Measurements from ENCODE around the gene FAM3D.

- TF ChIP-seq, protein P1, sequence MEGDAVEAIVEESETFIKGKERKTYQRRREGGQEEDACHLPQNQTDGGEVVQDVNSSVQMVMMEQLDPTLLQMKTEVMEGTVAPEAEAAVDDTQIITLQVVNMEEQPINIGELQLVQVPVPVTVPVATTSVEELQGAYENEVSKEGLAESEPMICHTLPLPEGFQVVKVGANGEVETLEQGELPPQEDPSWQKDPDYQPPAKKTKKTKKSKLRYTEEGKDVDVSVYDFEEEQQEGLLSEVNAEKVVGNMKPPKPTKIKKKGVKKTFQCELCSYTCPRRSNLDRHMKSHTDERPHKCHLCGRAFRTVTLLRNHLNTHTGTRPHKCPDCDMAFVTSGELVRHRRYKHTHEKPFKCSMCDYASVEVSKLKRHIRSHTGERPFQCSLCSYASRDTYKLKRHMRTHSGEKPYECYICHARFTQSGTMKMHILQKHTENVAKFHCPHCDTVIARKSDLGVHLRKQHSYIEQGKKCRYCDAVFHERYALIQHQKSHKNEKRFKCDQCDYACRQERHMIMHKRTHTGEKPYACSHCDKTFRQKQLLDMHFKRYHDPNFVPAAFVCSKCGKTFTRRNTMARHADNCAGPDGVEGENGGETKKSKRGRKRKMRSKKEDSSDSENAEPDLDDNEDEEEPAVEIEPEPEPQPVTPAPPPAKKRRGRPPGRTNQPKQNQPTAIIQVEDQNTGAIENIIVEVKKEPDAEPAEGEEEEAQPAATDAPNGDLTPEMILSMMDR (conservative IDR thresholded peaks at IDR 0.05), result no peak
- TF ChIP-seq ZFX (IDR thresholded peaks at IDR 0.05), result no peak
These were observed 39.0 kb downstream of the FAM3D start for GRCh38 chr3:58627570-58627885.
